ENCODE data around the gene RNF4.
"Not testable (repeated sequence)": the region's sequence is repeated elsewhere in the genome, so short reads cannot be mapped to it uniquely, and the experiment has no call there.

Gene RNF4

DNA sequence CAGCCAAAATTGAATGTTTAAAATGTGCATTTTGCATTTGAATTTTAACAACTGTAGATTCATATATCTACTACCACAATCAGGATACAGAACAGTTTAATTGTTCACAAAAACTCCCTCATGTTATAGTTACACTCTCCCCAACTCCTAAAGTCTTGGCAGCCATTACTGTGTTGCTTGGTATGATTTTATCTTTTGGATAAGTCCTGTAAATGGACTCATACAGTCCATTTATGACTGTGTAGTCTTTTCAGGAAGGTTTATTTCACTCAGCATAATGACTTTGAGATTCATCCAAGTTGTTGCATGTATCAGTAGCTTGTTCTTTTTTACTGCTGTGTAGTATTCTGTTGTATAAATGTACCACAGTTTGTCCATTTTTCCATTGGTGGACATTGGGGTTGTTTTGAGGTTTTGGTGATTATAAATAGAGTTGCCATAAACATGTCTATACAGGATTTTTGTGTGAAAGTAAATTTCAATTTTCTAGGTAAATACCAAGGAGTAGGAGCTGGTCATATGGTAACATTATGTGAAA is 77.4 kb downstream of the RNF4 start:
- H3K27me3 ChIP-seq (replicated peaks; ENCODE audit: control insufficient read depth, insufficient read depth, low read length, poor library complexity, severe bottlenecking) = no peaks in the 10 kb centered on the region
- no peak for DNase-seq

DNA sequence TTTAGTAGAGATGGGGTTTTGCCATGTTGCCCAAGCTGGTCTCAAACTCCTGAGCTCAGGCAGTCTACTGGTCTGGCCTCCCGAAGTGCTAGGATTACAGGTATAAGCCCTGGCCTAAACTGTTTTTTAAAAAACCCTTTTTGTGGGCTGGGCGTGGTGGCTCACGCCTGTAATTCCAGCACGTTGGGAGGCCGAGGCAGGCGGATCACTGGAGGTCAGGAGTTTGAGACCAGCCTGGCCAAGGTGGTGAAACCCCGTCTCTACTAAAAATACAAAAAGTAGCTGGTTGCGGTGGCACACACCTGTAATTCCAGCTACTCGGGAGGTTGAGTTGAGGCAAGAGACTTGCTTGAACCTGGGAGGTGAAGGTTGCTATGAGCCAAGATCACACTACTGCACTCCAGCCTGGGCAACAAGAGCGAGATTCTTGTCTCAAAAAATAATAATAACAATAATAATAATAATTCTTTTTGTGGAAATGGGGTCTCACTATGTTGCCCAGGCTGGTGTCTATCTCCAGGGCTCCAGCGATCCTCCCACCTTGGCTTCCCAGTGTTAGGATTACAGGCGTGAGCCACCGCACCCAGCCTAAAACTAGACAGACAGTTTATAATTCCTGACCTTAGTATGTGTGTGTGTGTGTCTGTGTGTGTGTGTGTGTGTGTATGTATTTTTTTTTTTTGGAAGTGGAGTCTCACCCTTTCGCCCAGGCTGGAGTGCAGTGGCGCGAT is 78.2 kb downstream of the RNF4 start:
- not testable (repeated sequence) for H3K4me1 ChIP-seq (ENCODE audit: control insufficient read depth, insufficient read depth, low read length, poor library complexity, severe bottlenecking); H3K27ac ChIP-seq (ENCODE audit: insufficient read depth, low read length, poor library complexity, severe bottlenecking); DNase-seq; H3K27me3 ChIP-seq (replicated peaks; ENCODE audit: control insufficient read depth, insufficient read depth, low read length, poor library complexity, severe bottlenecking); H3K9me3 ChIP-seq (ENCODE audit: control insufficient read depth, low read length); H3K36me3 ChIP-seq (ENCODE audit: control insufficient read depth, insufficient read depth, low read length); H3K4me3 ChIP-seq (ENCODE audit: insufficient read depth, low read depth, low read length, poor library complexity, severe bottlenecking)

More for the DNA sequence above, 77.4 kb downstream of the RNF4 start:
- H3K4me3 ChIP-seq (ENCODE audit: insufficient read depth, low read depth, low read length, poor library complexity, severe bottlenecking) = no peak overlapping the region
- no peak overlapping the region for H3K27ac ChIP-seq (ENCODE audit: insufficient read depth, low read length, poor library complexity, severe bottlenecking)
- H3K9me3 ChIP-seq (ENCODE audit: control insufficient read depth, low read length) = no peaks in the 10 kb centered on the region
- no peaks in the 10 kb centered on the region for H3K36me3 ChIP-seq (ENCODE audit: control insufficient read depth, insufficient read depth, low read length)
- no peaks in the 10 kb centered on the region for H3K4me1 ChIP-seq (ENCODE audit: control insufficient read depth, insufficient read depth, low read length, poor library complexity, severe bottlenecking)

DNA sequence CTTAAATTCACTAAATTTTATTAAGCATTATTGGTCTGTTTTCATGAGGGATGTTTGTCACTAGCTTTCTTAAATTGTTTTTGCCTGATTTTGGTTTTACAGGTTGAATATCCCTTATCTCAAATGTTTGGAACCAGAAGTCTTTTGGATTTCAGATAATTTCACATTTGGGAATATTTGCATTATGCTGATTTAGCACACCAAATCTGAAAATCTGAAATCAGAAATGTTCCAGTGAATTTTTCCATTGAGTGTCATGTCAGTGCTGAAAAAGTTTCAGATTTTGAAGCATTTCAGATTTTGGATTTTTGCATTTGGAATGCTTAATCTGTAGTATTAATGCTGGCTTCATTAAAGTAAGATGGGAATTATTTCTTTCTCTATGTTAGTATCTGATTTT is 82.2 kb downstream of the RNF4 start:
- H3K27me3 ChIP-seq (replicated peaks; ENCODE audit: control insufficient read depth, insufficient read depth, low read length, poor library complexity, severe bottlenecking) = no peaks in the 10 kb centered on the region
- no peaks in the 10 kb centered on the region for H3K4me1 ChIP-seq (ENCODE audit: control insufficient read depth, insufficient read depth, low read length, poor library complexity, severe bottlenecking)
- no peak overlapping the region for H3K27ac ChIP-seq (ENCODE audit: insufficient read depth, low read length, poor library complexity, severe bottlenecking)
- no peaks in the 10 kb centered on the region for H3K9me3 ChIP-seq (ENCODE audit: control insufficient read depth, low read length)
- no peaks in the 10 kb centered on the region for H3K36me3 ChIP-seq (ENCODE audit: control insufficient read depth, insufficient read depth, low read length)
- H3K4me3 ChIP-seq (ENCODE audit: insufficient read depth, low read depth, low read length, poor library complexity, severe bottlenecking) = no peak overlapping the region
- no peak for DNase-seq

DNA sequence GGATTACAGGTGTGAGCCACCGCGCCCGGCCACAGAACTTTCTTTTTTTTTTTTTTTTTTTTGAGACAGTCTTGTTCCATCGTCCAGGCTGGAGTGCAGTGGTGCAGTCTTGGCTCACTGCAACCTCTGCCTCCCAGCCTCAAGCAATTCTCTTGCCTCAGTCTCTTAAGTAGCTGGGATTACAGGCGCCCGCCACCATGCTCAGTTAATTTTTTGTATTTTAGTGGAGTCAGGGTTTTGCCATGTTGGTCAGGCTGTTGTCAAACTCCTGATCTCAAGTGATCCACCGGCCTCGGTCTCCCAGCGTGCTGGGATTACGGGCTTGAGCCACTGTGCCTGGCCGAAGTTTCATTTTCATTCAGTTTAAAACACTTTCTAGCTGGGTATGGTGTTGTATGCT is 83.9 kb downstream of the RNF4 start:
- no peaks in the 10 kb centered on the region for H3K4me1 ChIP-seq (ENCODE audit: control insufficient read depth, insufficient read depth, low read length, poor library complexity, severe bottlenecking)
- H3K27me3 ChIP-seq (replicated peaks; ENCODE audit: control insufficient read depth, insufficient read depth, low read length, poor library complexity, severe bottlenecking) = no peaks in the 10 kb centered on the region
- no peaks in the 10 kb centered on the region for H3K36me3 ChIP-seq (ENCODE audit: control insufficient read depth, insufficient read depth, low read length)
- no peaks in the 10 kb centered on the region for H3K9me3 ChIP-seq (ENCODE audit: control insufficient read depth, low read length)
- no peak for DNase-seq
- no peak overlapping the region for H3K27ac ChIP-seq (ENCODE audit: insufficient read depth, low read length, poor library complexity, severe bottlenecking)
- H3K4me3 ChIP-seq (ENCODE audit: insufficient read depth, low read depth, low read length, poor library complexity, severe bottlenecking) = no peak overlapping the region

DNA sequence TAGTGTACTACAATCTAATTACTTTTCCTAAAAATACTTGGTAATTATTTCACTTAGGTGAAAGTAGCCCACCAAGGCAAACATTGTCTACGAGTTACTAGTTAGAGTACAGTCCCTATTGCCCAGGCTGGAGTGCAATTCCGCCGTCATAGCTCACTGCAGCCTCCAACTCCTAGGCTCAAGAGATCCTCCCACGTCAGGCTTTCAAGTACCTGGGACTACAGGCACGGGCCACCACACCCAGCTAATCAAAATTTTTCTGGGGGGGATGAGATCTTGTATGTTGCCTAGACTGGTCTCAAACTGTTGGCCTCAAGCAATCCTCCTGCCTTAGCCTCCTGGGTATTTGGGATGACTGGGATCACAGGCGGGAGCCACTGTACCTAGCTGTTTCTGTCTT is 89.4 kb downstream of the RNF4 start:
- no peaks in the 10 kb centered on the region for H3K27me3 ChIP-seq (replicated peaks; ENCODE audit: control insufficient read depth, insufficient read depth, low read length, poor library complexity, severe bottlenecking)
- H3K4me1 ChIP-seq (ENCODE audit: control insufficient read depth, insufficient read depth, low read length, poor library complexity, severe bottlenecking) = no peaks in the 10 kb centered on the region
- no peak overlapping the region for H3K27ac ChIP-seq (ENCODE audit: insufficient read depth, low read length, poor library complexity, severe bottlenecking)
- no peak for DNase-seq
- no peak overlapping the region for H3K4me3 ChIP-seq (ENCODE audit: insufficient read depth, low read depth, low read length, poor library complexity, severe bottlenecking)
- H3K9me3 ChIP-seq (ENCODE audit: control insufficient read depth, low read length) = no peaks in the 10 kb centered on the region
- H3K36me3 ChIP-seq (ENCODE audit: control insufficient read depth, insufficient read depth, low read length) = no peaks in the 10 kb centered on the region

DNA sequence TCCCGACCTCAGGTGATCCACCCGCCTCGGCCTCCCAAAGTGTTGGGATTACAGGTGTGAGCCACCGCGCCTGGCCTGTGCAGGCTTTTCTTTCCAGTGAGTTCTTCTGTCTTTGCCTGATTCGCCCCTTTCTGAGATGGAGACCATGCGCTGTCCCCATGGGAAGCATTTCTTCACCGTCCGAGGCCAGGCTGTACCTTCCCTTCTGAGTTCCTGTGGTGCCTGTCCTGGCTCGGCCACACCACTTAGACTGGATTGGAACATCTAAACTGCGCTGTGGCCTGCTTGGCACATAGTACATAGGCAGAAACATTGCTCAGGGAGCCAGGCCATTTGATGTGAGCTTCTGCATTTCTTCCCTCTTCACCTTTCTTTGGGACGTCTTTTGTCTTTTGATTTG is 91.3 kb downstream of the RNF4 start:
- Histone ChIP-seq H3K9me3 (ENCODE audit: control insufficient read depth, low read length) (no peaks in the 10 kb centered on the region), H3K4me1 (ENCODE audit: control insufficient read depth, insufficient read depth, low read length, poor library complexity, severe bottlenecking) (no peaks in the 10 kb centered on the region), H3K4me3 (ENCODE audit: insufficient read depth, low read depth, low read length, poor library complexity, severe bottlenecking) (no peak overlapping the region), H3K27me3 (replicated peaks; ENCODE audit: control insufficient read depth, insufficient read depth, low read length, poor library complexity, severe bottlenecking) (no peaks in the 10 kb centered on the region), H3K36me3 (ENCODE audit: control insufficient read depth, insufficient read depth, low read length) (no peaks in the 10 kb centered on the region), H3K27ac (ENCODE audit: insufficient read depth, low read length, poor library complexity, severe bottlenecking) (no peak overlapping the region)
- no peak for DNase-seq

Data from effector memory CD4-positive, alpha-beta T cell (primary cell).